Body of pancreas (tissue), 4 donors: ENCODE data around the gene VOPP1. TPM values are rescaled to one million over a fixed set of nuclear protein-coding genes. Genes with fewer than 3 reads are reported as not detected.
A peak's percentile ranks its signal among the peaks of the same experiment; 100 is the strongest.

Experiments used
- ATAC-seq: fragments of 150-250 bp; one replicate; pipeline ENCODE4 v1.9.1; 2016
- DNase-seq, 4 donors: peaks; one replicate each; pipeline ENCODE4 v3.0.0-alpha.2; 2019
- H3K27ac ChIP-seq, 4 donors: fragments of 200-600 bp; sonication (generic); 1 replicate in 3 of 4; 2 replicates in 1 of 4; pipeline versions ENCODE4 v1.5.1 to v1.6.1; 2016 to 2019; ENCODE audit warnings: mild to moderate bottlenecking in 1 of 4, mixed read lengths in 1 of 4, moderate library complexity in 1 of 4
- H3K27me3 ChIP-seq, 2 donors: fragments of 200-600 bp; sonication (generic); one replicate each; pipeline ENCODE4 v1.6.0; 2016; ENCODE audit warnings: mild to moderate bottlenecking in 1 of 2
- H3K36me3 ChIP-seq, 2 donors: fragments of 200-600 bp; sonication (generic); replicated peaks in 1 of 2; 2 replicates each; pipeline ENCODE4 v1.5.1; 2016; ENCODE audit warnings: low read depth in 2 of 2; ENCODE audit not compliant: insufficient read depth in 1 of 2
- H3K4me1 ChIP-seq: fragments of 200-600 bp; sonication (generic); one replicate; pipeline ENCODE4 v1.6.0; 2016
- H3K4me3 ChIP-seq, 2 donors: fragments of 200-600 bp; sonication (generic); 1 replicate in 1 of 2; 2 replicates in 1 of 2; pipeline ENCODE4 v1.5.1; 2016 to 2019
- H3K9me3 ChIP-seq, 3 donors: fragments of 200-600 bp; sonication (generic); 1 replicate in 2 of 3; 2 replicates in 1 of 3; pipeline ENCODE4 v1.5.1; 2016
- CTCF ChIP-seq, 7 experiments: fragments of 450-650 bp in 4 of 7; fragments of 200-600 bp in 3 of 7; sonication (generic) in 3 of 7; IDR thresholded peaks; one replicate each; pipeline ENCODE4 v1.5.1; 2016 to 2019; ENCODE audit warnings: antibody characterized with exemption in 7 of 7
- POLR2A ChIP-seq, 3 donors: fragments of 450-650 bp; IDR thresholded peaks; one replicate each; pipeline ENCODE4 v1.6.1; 2016; ENCODE audit warnings: antibody characterized with exemption in 3 of 3, mild to moderate bottlenecking in 2 of 3
- WGBS, 2 donors: methylation state at CpG; one replicate each; pipeline ENCODE4 v1.1.5; 2017; 5-methylcytosine and 5-hydroxymethylcytosine counted together
- intact Hi-C: fragments of 100-400 bp; cut with DNase I; formaldehyde crosslinking; loops from one replicate; pipeline ENCODE4 v1.15.1; 2023
- total RNA-seq, 2 donors: library from RNA; depleted of rRNA; stranded (reverse); fragments of >200 nt; gene quantifications; one replicate each; pipeline ENCODE4 v1.1.0, GENCODE V29; 2016

VOPP1 gene
- total RNA-seq, 2 donors from 2014 or later: 25.1 to 30.6 TPM

GRCh38 chr7:55431898-55432297 lies 140.4 kb downstream of the VOPP1 start:
- Histone ChIP-seq H3K9me3 (no peaks in the 10 kb centered on the region), H3K27me3 (no peaks in the 10 kb centered on the region), H3K4me1 (peaks cover 33% of the 10 kb centered on the region), H3K27ac (peak overlapping the region in 1 of 4 donors; percentile 16), H3K4me3 (no peak overlapping the region), H3K36me3 (no peaks in the 10 kb centered on the region)
- intact Hi-C loops: no loop called here
- TF ChIP-seq POLR2A (IDR thresholded peaks at IDR 0.05) (no peak), CTCF (IDR thresholded peaks at IDR 0.05) (no peak)
- WGBS, 2 donors: 15 to 17% methylated on average over 1 to 2 of the region's 2 CpGs
- ATAC-seq (no peak), DNase-seq (peak in 1 of 4 donors; percentile 31)

- intact Hi-C loops: loop anchor here (10.0 kb wide), 1 partner anchor 55 kb away; no protein-coding TSS in a partner anchor
- TF ChIP-seq CTCF (IDR thresholded peaks at IDR 0.05) (peak in 2 of 7 experiments; percentile 12 to 13), POLR2A (IDR thresholded peaks at IDR 0.05) (no peak)
Measured at GRCh38 chr7:55429835-55430499, 142.3 kb downstream of the VOPP1 start.

GRCh38 chr7:55427800-55428199 lies 144.5 kb downstream of the VOPP1 start:
- H3K27me3 ChIP-seq: no peaks in the 10 kb centered on the region
- 87 to 94% methylated on average over 11 of the region's 11 CpGs for WGBS, 2 donors
- peaks cover 33% of the 10 kb centered on the region for H3K4me1 ChIP-seq
- ATAC-seq (no peak), DNase-seq (no peak)
- H3K4me3 ChIP-seq: no peak overlapping the region
- H3K9me3 ChIP-seq: no peaks in the 10 kb centered on the region
- TF ChIP-seq POLR2A (IDR thresholded peaks at IDR 0.05) (no peak), CTCF (IDR thresholded peaks at IDR 0.05) (no peak)
- intact Hi-C loops: loop anchor here (10.0 kb wide), 1 partner anchor 57 kb away; no protein-coding TSS in a partner anchor
- H3K27ac ChIP-seq: no peak overlapping the region
- peaks cover 0 to 3% of the 10 kb centered on the region in 2 donors for H3K36me3 ChIP-seq

More at GRCh38 chr7:55429835-55430499, 142.3 kb downstream of the VOPP1 start:
- no peaks in the 10 kb centered on the region for H3K9me3 ChIP-seq
- peaks cover 0 to 3% of the 10 kb centered on the region in 2 donors for H3K36me3 ChIP-seq
- no peaks in the 10 kb centered on the region for H3K27me3 ChIP-seq
- WGBS, 2 donors: 46 to 55% methylated on average over 6 to 11 of the region's 11 CpGs
- H3K4me3 ChIP-seq: no peak overlapping the region
- H3K4me1 ChIP-seq: peaks cover 33% of the 10 kb centered on the region
- ATAC-seq (peak; percentile 47), DNase-seq (peak in 2 of 4 donors; percentile 57 to 65)
- H3K27ac ChIP-seq: peak overlapping the region in 2 of 4 donors; percentile 10 to 54

- H3K4me3 ChIP-seq: no peak overlapping the region
- peaks cover 0 to 3% of the 10 kb centered on the region in 2 donors for H3K36me3 ChIP-seq
- H3K4me1 ChIP-seq: peaks cover 30% of the 10 kb centered on the region
- ATAC-seq (no peak), DNase-seq (no peak)
- H3K9me3 ChIP-seq: no peaks in the 10 kb centered on the region
- TF ChIP-seq CTCF (IDR thresholded peaks at IDR 0.05) (no peak), POLR2A (IDR thresholded peaks at IDR 0.05) (no peak)
- H3K27me3 ChIP-seq: no peaks in the 10 kb centered on the region
- intact Hi-C loops: loop anchor here (10.0 kb wide), 1 partner anchor 57 kb away; no protein-coding TSS in a partner anchor
- WGBS, 2 donors: 63 to 67% methylated on average over 4 of the region's 4 CpGs
- no peak overlapping the region for H3K27ac ChIP-seq
Measured at GRCh38 chr7:55427342-55427741, 145.0 kb downstream of the VOPP1 start.
